GM06990 (cell line): ENCODE measurements around the gene GLYAT.
"Not testable (repeated sequence)": the region's sequence is repeated elsewhere in the genome, so short reads cannot be mapped to it uniquely, and the experiment has no call there.

Experiments
- DNase-seq: peaks from one replicate; pipeline ENCODE4 v3.0.0-alpha.2; 2011; ENCODE audit not compliant: insufficient read length; ENCODE audit errors: extremely low read depth
- H3K27me3 ChIP-seq: replicated peaks from 2 replicates; pipeline ENCODE4 v1.6.0; 2011; ENCODE audit warnings: low read length; ENCODE audit not compliant: control insufficient read depth, insufficient read depth
- H3K36me3 ChIP-seq: 2 replicates; pipeline ENCODE4 v1.5.1; 2011; ENCODE audit warnings: low read length; ENCODE audit not compliant: control insufficient read depth, insufficient read depth
- H3K4me3 ChIP-seq: replicated peaks from 2 replicates; pipeline ENCODE4 v1.5.1; 2011; ENCODE audit warnings: low read depth, mild to moderate bottlenecking, control low read depth, low read length
- TF ChIP-seq, protein P1 (sequence below): IDR thresholded peaks from 2 replicates; pipeline ENCODE4 v1.5.1; 2011; ENCODE audit warnings: low read length, control low read depth, mild to moderate bottlenecking, inconsistent platforms; ENCODE audit not compliant: insufficient read depth, poor library complexity, severe bottlenecking

The GLYAT gene

DNA sequence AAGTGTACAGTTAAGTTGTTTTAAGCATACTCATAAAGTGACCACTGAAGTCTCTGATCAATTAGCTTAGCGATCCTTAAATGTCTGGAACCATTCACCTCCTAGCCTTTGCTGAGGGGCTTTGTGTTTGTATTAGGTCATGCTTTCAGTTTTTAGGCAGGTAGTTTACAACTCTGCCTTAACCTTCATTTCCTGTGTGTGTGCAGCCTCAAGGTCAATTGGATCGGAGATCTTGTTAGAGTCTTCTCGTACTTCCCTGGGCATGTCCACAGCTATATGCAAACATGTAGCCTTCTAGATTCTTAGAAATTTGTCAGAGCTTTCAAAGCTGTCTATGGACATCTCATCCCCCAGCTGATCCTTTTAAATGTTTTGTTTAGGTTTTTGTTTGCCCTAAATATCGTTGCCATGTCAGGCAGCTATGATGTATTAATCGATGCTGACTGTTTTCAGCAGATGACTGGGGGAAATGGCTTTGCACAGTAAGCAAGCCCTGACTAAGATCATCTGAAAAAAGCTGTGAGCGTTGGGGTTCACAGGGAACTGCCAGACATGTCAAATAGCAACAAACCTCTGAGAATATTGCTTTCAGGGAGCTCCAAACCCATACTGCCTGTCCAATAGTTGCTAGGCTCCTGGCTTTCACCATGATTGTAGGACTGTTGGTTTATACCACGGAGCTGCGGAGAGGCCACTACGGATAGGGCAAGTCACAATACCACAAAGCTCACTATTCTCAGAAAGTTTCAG, 45.6 kb downstream of the GLYAT start:
- TF ChIP-seq, protein P1, sequence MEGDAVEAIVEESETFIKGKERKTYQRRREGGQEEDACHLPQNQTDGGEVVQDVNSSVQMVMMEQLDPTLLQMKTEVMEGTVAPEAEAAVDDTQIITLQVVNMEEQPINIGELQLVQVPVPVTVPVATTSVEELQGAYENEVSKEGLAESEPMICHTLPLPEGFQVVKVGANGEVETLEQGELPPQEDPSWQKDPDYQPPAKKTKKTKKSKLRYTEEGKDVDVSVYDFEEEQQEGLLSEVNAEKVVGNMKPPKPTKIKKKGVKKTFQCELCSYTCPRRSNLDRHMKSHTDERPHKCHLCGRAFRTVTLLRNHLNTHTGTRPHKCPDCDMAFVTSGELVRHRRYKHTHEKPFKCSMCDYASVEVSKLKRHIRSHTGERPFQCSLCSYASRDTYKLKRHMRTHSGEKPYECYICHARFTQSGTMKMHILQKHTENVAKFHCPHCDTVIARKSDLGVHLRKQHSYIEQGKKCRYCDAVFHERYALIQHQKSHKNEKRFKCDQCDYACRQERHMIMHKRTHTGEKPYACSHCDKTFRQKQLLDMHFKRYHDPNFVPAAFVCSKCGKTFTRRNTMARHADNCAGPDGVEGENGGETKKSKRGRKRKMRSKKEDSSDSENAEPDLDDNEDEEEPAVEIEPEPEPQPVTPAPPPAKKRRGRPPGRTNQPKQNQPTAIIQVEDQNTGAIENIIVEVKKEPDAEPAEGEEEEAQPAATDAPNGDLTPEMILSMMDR: no peak
- Histone ChIP-seq H3K36me3 (no peaks in the 10 kb centered on the region), H3K4me3 (no peak overlapping the region), H3K27me3 (no peaks in the 10 kb centered on the region)
- no peak for DNase-seq

- not testable (repeated sequence) for H3K27me3 ChIP-seq, H3K36me3 ChIP-seq, DNase-seq, H3K4me3 ChIP-seq
Observed at GRCh38 chr11:58682660-58683059, 49.1 kb downstream of the GLYAT start.

DNA sequence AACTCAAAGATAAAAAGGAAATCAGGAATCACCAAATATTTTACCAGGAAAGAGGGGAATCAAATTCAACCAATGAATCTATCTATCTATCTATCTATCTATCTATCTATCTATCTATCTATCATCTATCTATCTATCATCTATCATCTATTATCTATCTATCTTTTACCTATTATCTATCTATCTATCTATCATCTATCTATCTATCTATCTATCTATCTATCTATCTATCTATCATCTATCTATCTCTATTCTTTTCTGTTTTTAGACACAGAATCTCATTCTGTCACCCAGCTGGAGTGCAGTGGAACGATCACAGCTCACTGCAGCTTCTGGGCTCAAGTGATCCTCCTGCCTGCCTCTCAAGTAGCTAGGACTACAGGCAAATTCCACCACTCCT, 54.2 kb downstream of the GLYAT start:
- H3K4me3 ChIP-seq, H3K27me3 ChIP-seq, DNase-seq, H3K36me3 ChIP-seq: not testable (repeated sequence)

- no peak for DNase-seq
- TF ChIP-seq, protein P1: no peak
- H3K36me3 ChIP-seq: no peaks in the 10 kb centered on the region
- no peaks in the 10 kb centered on the region; the same call in 1 of the 2 replicates for H3K27me3 ChIP-seq
- no peak overlapping the region for H3K4me3 ChIP-seq
Observed at GRCh38 chr11:58676563-58677135, 55.1 kb downstream of the GLYAT start.

DNA sequence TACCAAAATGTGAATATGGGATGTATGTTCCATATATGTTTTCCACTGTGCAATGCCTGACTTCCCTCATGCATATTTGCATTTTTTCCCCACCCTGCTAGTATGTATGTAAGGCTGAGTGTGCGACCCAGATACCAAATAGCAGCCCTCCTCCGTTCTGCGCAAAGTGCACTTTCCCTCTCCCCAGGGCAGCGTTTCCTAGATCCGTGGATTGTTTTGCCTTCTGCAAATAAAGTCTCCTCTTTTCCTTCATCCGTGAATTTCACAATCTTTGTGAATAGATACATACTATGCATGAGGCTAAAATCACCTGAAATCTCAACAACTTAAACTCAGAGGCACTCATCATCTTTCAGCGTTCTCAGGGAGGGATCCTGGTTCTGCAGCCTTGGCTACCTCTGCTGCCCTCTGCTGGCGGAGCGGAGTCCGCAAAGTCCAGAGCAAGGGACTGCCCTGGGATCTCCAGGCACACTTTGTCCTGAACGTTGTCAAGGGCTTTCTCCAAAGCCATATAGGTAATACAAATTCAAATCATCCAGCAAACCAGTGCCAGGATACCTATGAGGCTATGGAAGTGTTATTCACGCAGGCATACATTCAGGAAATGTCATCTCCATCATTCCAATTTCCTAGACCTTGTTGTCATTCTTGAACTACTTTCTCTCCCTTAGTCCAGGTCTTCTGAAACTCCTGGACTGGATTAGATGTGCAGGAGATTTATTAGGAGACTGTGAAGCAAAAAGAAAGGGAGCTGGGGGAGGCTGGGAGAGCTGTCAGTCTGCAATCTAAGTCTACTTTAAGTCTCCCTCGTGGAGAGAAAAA, 56.2 kb downstream of the GLYAT start:
- no peaks in the 10 kb centered on the region; the same call in 1 of the 2 replicates for H3K27me3 ChIP-seq
- no peaks in the 10 kb centered on the region for H3K36me3 ChIP-seq
- no peak overlapping the region for H3K4me3 ChIP-seq
- peak; percentile 23 for DNase-seq
- TF ChIP-seq, protein P1: peak; percentile 97

DNA sequence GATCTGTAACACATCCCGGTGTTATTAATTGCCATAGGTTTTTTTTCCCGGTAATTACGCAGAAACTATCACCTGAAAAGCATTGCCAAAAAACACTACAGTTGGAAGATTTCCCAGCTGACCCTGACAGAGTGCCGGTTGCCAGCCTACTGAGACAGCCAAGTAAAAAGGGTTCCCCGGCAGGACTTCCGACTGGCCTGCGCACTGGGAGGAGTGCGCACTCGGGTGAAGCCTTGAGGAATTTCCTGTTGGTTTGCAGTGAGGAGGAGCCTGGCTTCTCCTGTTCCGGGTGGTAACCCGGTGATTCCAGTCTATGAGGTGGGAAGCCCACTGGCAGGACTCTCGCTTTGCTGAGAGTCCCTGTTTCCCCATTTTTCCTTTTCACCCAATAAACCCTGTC, 57.1 kb downstream of the GLYAT start:
- H3K4me3 ChIP-seq: no peak overlapping the region
- no peaks in the 10 kb centered on the region for H3K36me3 ChIP-seq
- H3K27me3 ChIP-seq: no peaks in the 10 kb centered on the region
- no peak for DNase-seq
- TF ChIP-seq, protein P1: no peak
